Activated naive CD4-positive, alpha-beta T cell (primary cell): ENCODE measurements around the gene ZDHHC3.

Source experiments
- DNase-seq, 4 experiments: peaks; one replicate each; lab custom pipeline; 2025; lab: John Stamatoyannopoulos, UW

Gene ZDHHC3

DNA sequence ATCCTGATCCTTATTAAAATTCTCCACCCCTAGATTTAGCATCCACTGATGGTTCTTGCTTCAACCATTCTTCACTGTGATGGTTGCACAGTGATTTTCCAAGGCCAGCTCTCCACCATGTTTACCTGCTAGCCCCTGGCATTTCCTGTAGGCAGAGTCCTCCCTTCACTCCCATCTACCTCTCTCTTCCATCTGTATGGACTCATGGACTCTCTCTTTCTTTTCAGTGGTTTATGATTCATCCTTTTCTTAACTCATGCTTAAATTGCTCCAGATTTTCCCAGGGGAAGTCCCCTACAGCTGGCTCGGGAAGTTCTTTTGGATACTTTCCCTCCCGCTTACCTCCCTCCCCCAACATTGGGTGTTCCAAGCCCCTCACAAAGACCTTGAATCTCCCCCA is 82.9 kb downstream of the ZDHHC3 start:
- no peak for DNase-seq

GRCh38 chr3:44892689-44893088 is 83.3 kb downstream of the ZDHHC3 start:
- no peak for DNase-seq

GRCh38 chr3:44890852-44891251 is 85.1 kb downstream of the ZDHHC3 start:
- no peak for DNase-seq

DNA sequence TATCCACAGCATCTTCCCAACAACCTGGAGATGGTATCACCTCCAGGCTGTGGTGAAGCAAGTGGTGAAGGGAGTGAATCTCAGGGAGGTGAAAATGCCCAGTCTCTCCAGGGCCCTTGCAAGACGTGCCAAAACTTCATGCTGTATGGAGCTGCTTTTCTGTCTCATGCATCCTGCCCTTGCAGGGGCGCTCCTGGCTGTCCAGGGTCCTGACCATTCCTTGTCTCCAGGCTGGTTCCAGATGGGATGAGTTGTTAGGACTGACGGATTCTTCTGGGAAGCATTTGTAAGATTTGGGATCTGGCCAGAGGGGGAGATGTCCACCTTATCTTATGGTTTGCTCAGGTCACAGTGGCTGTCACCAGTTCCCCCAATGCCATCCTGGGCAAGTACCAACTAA is 85.7 kb downstream of the ZDHHC3 start:
- no peak for DNase-seq

- DNase-seq, result no peak
Observed at GRCh38 chr3:44887101-44887500, 88.9 kb downstream of the ZDHHC3 start.

DNA sequence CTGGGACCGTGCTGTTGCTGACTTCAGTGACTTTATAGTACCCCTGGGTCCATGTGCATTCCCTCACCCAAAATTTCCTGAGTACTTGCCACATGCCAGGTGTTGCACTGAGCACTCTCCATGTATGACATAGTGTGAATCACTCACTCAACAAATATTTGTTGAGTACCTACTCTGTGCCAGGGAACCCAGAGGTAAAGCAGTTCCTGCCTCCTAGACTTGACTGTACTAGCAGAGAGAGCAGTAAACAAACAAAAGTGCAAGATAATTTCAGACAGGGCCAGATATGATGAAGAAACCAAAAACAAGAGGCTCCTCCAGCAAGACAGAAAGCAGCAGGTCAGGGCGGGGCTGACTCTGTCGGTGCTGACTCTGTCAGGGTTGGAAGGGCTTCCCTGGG is 89.4 kb downstream of the ZDHHC3 start:
- no peak for DNase-seq

DNA sequence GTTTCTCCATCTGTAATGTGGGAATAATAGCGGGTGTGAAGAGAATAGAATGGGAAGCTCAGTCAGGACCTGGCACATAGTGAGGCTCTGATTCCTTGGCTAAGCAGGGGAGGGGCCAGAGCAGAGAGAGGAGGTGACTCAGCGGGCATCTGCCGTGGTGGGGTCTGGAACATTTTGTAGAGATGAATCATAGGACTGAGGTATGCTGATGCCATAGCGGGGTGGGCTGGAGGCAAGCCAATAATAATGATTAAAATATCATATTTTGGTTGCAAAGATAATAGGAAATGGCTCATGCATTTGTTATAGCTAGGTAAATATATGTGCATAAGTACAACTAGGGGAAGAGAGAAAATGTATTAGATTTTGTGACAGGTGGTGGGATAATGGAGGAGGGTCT is 90.4 kb downstream of the ZDHHC3 start:
- DNase-seq, result no peak

DNA sequence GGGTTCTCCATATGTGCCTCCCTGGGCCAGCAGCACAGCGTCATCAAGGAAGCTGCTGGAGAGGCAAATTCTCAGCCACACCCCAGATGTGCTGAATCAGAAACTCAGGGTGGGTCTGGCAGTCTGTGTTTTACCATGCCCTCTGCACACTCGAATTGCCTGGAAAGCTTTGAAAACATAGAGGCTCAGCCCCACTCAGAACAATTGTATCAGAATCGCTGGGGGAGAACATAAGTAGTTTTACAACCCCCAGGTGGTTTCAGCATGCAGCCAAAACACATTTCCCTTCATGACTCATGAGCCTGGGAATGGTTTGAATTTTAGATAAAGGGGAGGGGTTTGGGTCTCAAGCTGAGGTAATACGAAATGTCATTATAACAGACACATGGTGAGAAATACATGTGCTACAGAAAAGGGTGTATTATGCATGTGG is 92.0 kb downstream of the ZDHHC3 start:
- no peak for DNase-seq

- DNase-seq, result no peak
Observed at GRCh38 chr3:44883213-44883955, 92.6 kb downstream of the ZDHHC3 start.

- DNase-seq, result no peak
Observed at GRCh38 chr3:44880284-44880683, 95.7 kb downstream of the ZDHHC3 start.

GRCh38 chr3:44877333-44877732 is 98.6 kb downstream of the ZDHHC3 start:
- DNase-seq, result no peak

DNA sequence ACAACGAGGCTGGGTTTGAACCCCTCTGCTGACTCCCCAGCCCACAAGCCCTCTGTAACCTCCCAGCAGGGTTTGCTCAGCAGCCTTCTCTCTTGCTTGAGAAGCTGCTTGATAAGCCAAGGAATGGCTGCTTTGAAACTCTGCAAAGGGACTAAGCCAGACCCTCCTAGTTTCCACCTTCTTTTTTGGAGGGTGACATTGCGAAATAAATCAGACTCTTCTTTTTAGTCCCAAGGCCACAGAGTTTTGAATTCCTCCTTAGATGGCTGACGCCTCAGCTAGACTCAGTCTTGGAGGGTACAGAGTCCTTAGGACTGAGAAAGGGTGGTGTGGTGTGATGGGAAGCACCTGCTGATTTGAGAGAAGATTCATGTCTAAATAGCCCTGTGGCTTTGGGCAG is 100.4 kb downstream of the ZDHHC3 start:
- no peak for DNase-seq
